Measurements from ENCODE around the gene SOX8.
"Not testable (repeated sequence)": the region's sequence is repeated elsewhere in the genome, so short reads cannot be mapped to it uniquely, and the experiment has no call there.

SOX8 gene

GRCh38 chr16:981695-982144 lies at the start of gene SOX8:
Gene SOX8 (plus strand): TSS chr16:981770. CDS start chr16:981923, 153 bp downstream.
- no peak for FAIRE-seq

GRCh38 chr16:932831-933330 lies 48.7 kb upstream of the SOX8 start:
- no peak for FAIRE-seq

- no peak for FAIRE-seq
These were observed 48.0 kb upstream of the SOX8 start for GRCh38 chr16:933581-933980.

- no peak for FAIRE-seq
These were observed 47.4 kb upstream of the SOX8 start for GRCh38 chr16:934178-934577.

GRCh38 chr16:935684-936083 lies 45.9 kb upstream of the SOX8 start:
- FAIRE-seq = no peak

GRCh38 chr16:937311-937710 lies 44.3 kb upstream of the SOX8 start:
- no peak for FAIRE-seq

GRCh38 chr16:937723-938122 lies 43.8 kb upstream of the SOX8 start:
- no peak for FAIRE-seq

- no peak for FAIRE-seq
These were observed 43.4 kb upstream of the SOX8 start for GRCh38 chr16:938136-938535.

- FAIRE-seq = no peak
These were observed 42.8 kb upstream of the SOX8 start for GRCh38 chr16:938752-939151.

- FAIRE-seq = no peak
These were observed 42.3 kb upstream of the SOX8 start for GRCh38 chr16:939311-939710.

GRCh38 chr16:939941-940340 lies 41.6 kb upstream of the SOX8 start:
- FAIRE-seq = no peak

GRCh38 chr16:942436-943060 lies 39.0 kb upstream of the SOX8 start:
- no peak for FAIRE-seq

- FAIRE-seq = no peak
These were observed 37.6 kb upstream of the SOX8 start for GRCh38 chr16:943971-944370.

GRCh38 chr16:945271-946047 lies 36.1 kb upstream of the SOX8 start:
- no peak for FAIRE-seq

GRCh38 chr16:946048-946395 lies 35.5 kb upstream of the SOX8 start:
- no peak for FAIRE-seq

GRCh38 chr16:947255-947921 lies 34.2 kb upstream of the SOX8 start:
- FAIRE-seq = no peak

- FAIRE-seq = not testable (repeated sequence)
These were observed 33.7 kb upstream of the SOX8 start for GRCh38 chr16:947922-948303.

- not testable (repeated sequence) for FAIRE-seq
These were observed 32.8 kb upstream of the SOX8 start for GRCh38 chr16:948767-949166.

GRCh38 chr16:950733-951573 lies 30.6 kb upstream of the SOX8 start:
- not testable (repeated sequence) for FAIRE-seq

GRCh38 chr16:951660-952301 lies 29.8 kb upstream of the SOX8 start:
- FAIRE-seq = no peak

GRCh38 chr16:952321-952720 lies 29.2 kb upstream of the SOX8 start:
- no peak for FAIRE-seq

- FAIRE-seq = not testable (repeated sequence)
These were observed 27.8 kb upstream of the SOX8 start for GRCh38 chr16:953818-954217.
